Mucosa of gallbladder (tissue), 1 donor: Measurements from ENCODE around the gene SPC24. TPM values are rescaled to one million over a fixed set of nuclear protein-coding genes. Genes with fewer than 3 reads are reported as not detected.
A peak's percentile ranks its signal among the peaks of the same experiment; 100 is the strongest.
"Not testable (repeated sequence)": the region's sequence is repeated elsewhere in the genome, so short reads cannot be mapped to it uniquely, and the experiment has no call there.

Experiments
- DNase-seq: peaks from one replicate; pipeline ENCODE4 v3.0.0-alpha.2; 2020; ENCODE audit warnings: low spot score
- total RNA-seq: library from RNA; stranded (reverse); gene quantifications from one replicate; pipeline ENCODE4 v1.2.1, GENCODE V29; 2021
- donor health status: DM: no; HTN: no; CAD: no.

Gene SPC24
- total RNA-seq, 1 donor from 2014 or later = 2.1 TPM

GRCh38 chr19:11164879-11165406 is 9.4 kb upstream of the SPC24 start:
- DNase-seq = peak; percentile 76

- no peak for DNase-seq
Measured at GRCh38 chr19:11164296-11164695, 8.7 kb upstream of the SPC24 start.

- not testable (repeated sequence) for DNase-seq
Measured at GRCh38 chr19:11160440-11160768, 4.8 kb upstream of the SPC24 start.

- DNase-seq = no peak
Measured at GRCh38 chr19:11159598-11160439, 4.2 kb upstream of the SPC24 start.

- DNase-seq = no peak
Measured at GRCh38 chr19:11154683-11155047, 917 bp downstream of the SPC24 start.

GRCh38 chr19:11152318-11153062 is 3.1 kb downstream of the SPC24 start:
- peak; percentile 87 for DNase-seq

GRCh38 chr19:11151181-11151580 is 4.4 kb downstream of the SPC24 start:
- no peak for DNase-seq

- no peak for DNase-seq
Measured at GRCh38 chr19:11148001-11148400, 7.6 kb downstream of the SPC24 start.

- no peak for DNase-seq
Measured at GRCh38 chr19:11145536-11145924, 10.1 kb downstream of the SPC24 start.

GRCh38 chr19:11142528-11143171 is 12.9 kb downstream of the SPC24 start:
- peak; percentile 89 for DNase-seq

- no peak for DNase-seq
Measured at GRCh38 chr19:11141937-11142527, 13.6 kb downstream of the SPC24 start.

- DNase-seq = no peak
Measured at GRCh38 chr19:11140896-11141295, 14.7 kb downstream of the SPC24 start.

GRCh38 chr19:11140023-11140538 is 15.5 kb downstream of the SPC24 start:
- not testable (repeated sequence) for DNase-seq

- peak; percentile 55 for DNase-seq
Measured at GRCh38 chr19:11138601-11139300, 16.8 kb downstream of the SPC24 start.

GRCh38 chr19:11137542-11138384 is 17.8 kb downstream of the SPC24 start:
- DNase-seq = peak; percentile 87

GRCh38 chr19:11136400-11137101 is 19.0 kb downstream of the SPC24 start:
- DNase-seq = no peak

- no peak for DNase-seq
Measured at GRCh38 chr19:11131471-11131870, 24.1 kb downstream of the SPC24 start.

GRCh38 chr19:11130824-11131455 is 24.6 kb downstream of the SPC24 start:
- peak; percentile 84 for DNase-seq

- DNase-seq = no peak
Measured at GRCh38 chr19:11127905-11128304, 27.7 kb downstream of the SPC24 start.
